GM23248 (cell line): ENCODE measurements around the gene CCDC187.

Source experiments
- EZH2 ChIP-seq: fragments of 200-600 bp; sonication (generic); IDR thresholded peaks from 2 replicates; pipeline ENCODE4 v1.6.1; 2018; ENCODE audit warnings: antibody characterized with exemption, mild to moderate bottlenecking; ENCODE audit not compliant: insufficient read depth, poor library complexity, severe bottlenecking
- EZH2phosphoT487 ChIP-seq: fragments of 200-600 bp; sonication (generic); IDR thresholded peaks from 2 replicates; pipeline ENCODE4 v1.6.1; 2018; ENCODE audit warnings: antibody characterized with exemption, moderate library complexity, mild to moderate bottlenecking, low read depth; ENCODE audit not compliant: insufficient read depth

GRCh38 chr9:136234597-136234996, 69.3 kb downstream of the CCDC187 start:
- TF ChIP-seq EZH2 (no peak), EZH2phosphoT487 (no peak)
